Keratinocyte (primary cell): ENCODE results near the gene CAPN2. TPM values are rescaled to one million over a fixed set of nuclear protein-coding genes. Genes with fewer than 3 reads are reported as not detected.

Source experiments
- DNase-seq: peaks from one replicate; pipeline ENCODE4 v3.0.0-alpha.2; 2011; ENCODE audit warnings: low read depth, missing footprints, low spot score
- FAIRE-seq: peaks from 2 replicates; lab custom pipeline; 2011; peaks lifted over from hg19 to GRCh38; lab: Jason Lieb, UNC
- H2AFZ ChIP-seq: 2 replicates; pipeline ENCODE4 v1.6.0; 2012; ENCODE audit warnings: low read length, control low read depth, inconsistent platforms; ENCODE audit not compliant: control insufficient read depth
- H3K27ac ChIP-seq: 2 replicates; pipeline ENCODE4 v1.5.1; 2011; ENCODE audit warnings: low read length; ENCODE audit not compliant: control insufficient read depth, insufficient read depth
- H3K27me3 ChIP-seq: 3 replicates; pipeline ENCODE4 v1.6.0; 2011; ENCODE audit warnings: low read length; ENCODE audit not compliant: control insufficient read depth, insufficient read depth; ENCODE audit errors: extremely low read depth
- H3K36me3 ChIP-seq, 2 experiments: 2 replicates in 1 of 2; 3 replicates in 1 of 2; pipeline ENCODE4 v1.5.1; 2011; ENCODE audit warnings: low read length in 2 of 2, mild to moderate bottlenecking in 1 of 2; ENCODE audit not compliant: control insufficient read depth in 2 of 2, insufficient read depth in 2 of 2; ENCODE audit errors: extremely low read depth in 1 of 2
- H3K4me1 ChIP-seq: 3 replicates; pipeline ENCODE4 v1.5.1; 2011; ENCODE audit warnings: low read length; ENCODE audit not compliant: control insufficient read depth, insufficient read depth; ENCODE audit errors: extremely low read depth
- H3K4me2 ChIP-seq: 3 replicates; pipeline ENCODE4 v1.6.0; 2011; ENCODE audit warnings: low read depth, low read length; ENCODE audit not compliant: control insufficient read depth, insufficient read depth; ENCODE audit errors: extremely low read depth
- H3K4me3 ChIP-seq, 3 experiments: fragments of 200-600 bp in 1 of 3; sonication (generic) in 1 of 3; 2 replicates in 2 of 3; 3 replicates in 1 of 3; pipeline ENCODE4 v1.5.1; 2011 to 2016; ENCODE audit warnings: low read length in 3 of 3, mild to moderate bottlenecking in 3 of 3, control low read depth in 2 of 3, inconsistent platforms in 1 of 3, low read depth in 1 of 3, mixed read lengths in 1 of 3, mixed run types in 1 of 3, moderate library complexity in 1 of 3; ENCODE audit not compliant: control insufficient read depth in 2 of 3, insufficient read depth in 2 of 3; ENCODE audit errors: extremely low read depth in 1 of 3
- H3K79me2 ChIP-seq: 2 replicates; pipeline ENCODE4 v1.6.0; 2012; ENCODE audit warnings: low read length; ENCODE audit not compliant: control insufficient read depth, insufficient read depth
- H3K9ac ChIP-seq: 3 replicates; pipeline ENCODE4 v1.6.0; 2011; ENCODE audit warnings: low read length; ENCODE audit not compliant: control insufficient read depth, insufficient read depth; ENCODE audit errors: extremely low read depth
- H3K9me1 ChIP-seq: 3 replicates; pipeline ENCODE4 v1.6.0; 2011; ENCODE audit warnings: low read length; ENCODE audit not compliant: control insufficient read depth, insufficient read depth; ENCODE audit errors: extremely low read depth
- H3K9me3 ChIP-seq: 2 replicates; pipeline ENCODE4 v1.5.1; 2012; ENCODE audit warnings: low read depth, low read length; ENCODE audit not compliant: control insufficient read depth
- H4K20me1 ChIP-seq: 3 replicates; pipeline ENCODE4 v1.6.0; 2011; ENCODE audit warnings: low read length; ENCODE audit not compliant: control insufficient read depth, insufficient read depth; ENCODE audit errors: extremely low read depth
- CTCF ChIP-seq, 3 experiments: IDR thresholded peaks in 1 of 3; conservative IDR thresholded peaks in 1 of 3; optimal IDR thresholded peaks in 1 of 3; 2 replicates in 2 of 3; 3 replicates in 1 of 3; pipeline versions ENCODE3 to v1.5.1; 2011; ENCODE audit warnings: low read length in 3 of 3, mild to moderate bottlenecking in 3 of 3, moderate library complexity in 2 of 3, control low read depth in 1 of 3, inconsistent platforms in 1 of 3; ENCODE audit not compliant: insufficient read depth in 2 of 3; ENCODE audit errors: extremely low read depth in 1 of 3
- EZH2 ChIP-seq: IDR thresholded peaks from one replicate; pipeline ENCODE4 v1.6.1; 2012; ENCODE audit warnings: inconsistent platforms, mild to moderate bottlenecking, low read length, moderate library complexity
- dilution Hi-C: fragments of 300-500 bp; cut with MboI; formaldehyde crosslinking; loops from one replicate; pipeline ENCODE4 v1.7.0; 2020; ENCODE audit warnings: low sequenced_read_pairs; ENCODE audit not compliant: extremely low pct_ligation_motif_present
- polyA plus RNA-seq, 5 experiments: library from polyadenylated mRNA; depleted of rRNA in 3 of 5; stranded (reverse) in 3 of 5; stranded (forward) in 1 of 5; unstranded in 1 of 5; fragments of >200 nt; gene quantifications; 1 replicate in 1 of 5; 2 replicates in 3 of 5; 3 replicates in 1 of 5; pipeline versions ENCODE4 v1.2.1 to v1.2.3, GENCODE V29; 2011 to 2012; ENCODE audit warnings: missing spikeins in 2 of 5, low read depth in 1 of 5, low replicate concordance in 1 of 5

CAPN2 gene
- polyA plus RNA-seq, 1 donor (not counting 4 experiments of a cell fraction or from before 2014, with no cell fraction given), result 366 TPM

DNA sequence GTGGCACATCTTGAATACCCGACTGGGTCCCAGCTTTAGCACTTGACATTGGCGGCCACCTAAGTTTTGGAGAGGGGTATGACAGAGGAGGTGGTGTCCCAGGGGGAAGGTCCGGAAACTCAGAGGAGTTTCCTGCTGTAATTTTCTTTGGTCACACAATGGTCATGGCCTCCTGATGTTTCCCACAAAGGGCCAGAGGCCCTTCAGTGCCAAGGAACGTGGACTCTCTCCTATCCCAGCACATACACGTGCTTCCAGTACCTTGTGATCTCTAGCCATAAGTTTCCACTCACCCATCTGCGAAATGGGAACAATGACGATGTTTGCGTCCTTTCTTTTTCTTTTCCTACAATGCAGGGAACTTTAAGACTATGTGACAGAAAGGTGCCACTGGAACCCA lies 13.2 kb downstream of the CAPN2 start:
- Histone ChIP-seq H4K20me1 (peaks cover 17% of the 10 kb centered on the region), H3K4me2 (no peak overlapping the region), H3K9me3 (no peaks in the 10 kb centered on the region), H3K9me1 (peaks cover 3% of the 10 kb centered on the region), H3K36me3 (peaks cover 35 to 66% of the 10 kb centered on the region in 2 experiments), H3K27me3 (no peaks in the 10 kb centered on the region), H3K9ac (no peak overlapping the region), H3K4me3 (no peak overlapping the region), H3K79me2 (peaks cover 97% of the 10 kb centered on the region), H2AFZ (no peak overlapping the region), H3K4me1 (peaks cover 41% of the 10 kb centered on the region), H3K27ac (peak overlapping the region; percentile 91)
- DNase-seq (no peak), FAIRE-seq (no peak)
- dilution Hi-C loops, result no loop called here
- TF ChIP-seq CTCF (optimal IDR thresholded peaks at IDR 0.05 in 1 of 3, IDR thresholded peaks at IDR 0.05 in 1 of 3, conservative IDR thresholded peaks at IDR 0.05 in 1 of 3; ENCODE audit: extremely low read depth in 1 of 3, insufficient read depth in 2 of 3, low read length in 3 of 3) (no peak), EZH2 (no peak)

GRCh38 chr1:223726380-223727001 lies 14.2 kb downstream of the CAPN2 start:
- no peak for TF ChIP-seq EZH2
- TF ChIP-seq CTCF (optimal IDR thresholded peaks at IDR 0.05 in 1 of 3, IDR thresholded peaks at IDR 0.05 in 1 of 3, conservative IDR thresholded peaks at IDR 0.05 in 1 of 3; ENCODE audit: extremely low read depth in 1 of 3, insufficient read depth in 2 of 3, low read length in 3 of 3), result no peak
- Histone ChIP-seq H3K27me3 (no peaks in the 10 kb centered on the region), H3K27ac (peak overlapping the region; percentile 91), H4K20me1 (peaks cover 27% of the 10 kb centered on the region), H3K79me2 (peaks cover 97% of the 10 kb centered on the region), H3K4me2 (peak overlapping the region; percentile 81), H3K9me1 (peaks cover 6% of the 10 kb centered on the region), H3K36me3 (peaks cover 33 to 64% of the 10 kb centered on the region in 2 experiments), H3K9ac (peak overlapping the region; percentile 68), H3K4me3 (peak overlapping the region in 2 of 3 experiments; percentile 46 to 53), H3K4me1 (peaks cover 48% of the 10 kb centered on the region), H2AFZ (no peak overlapping the region), H3K9me3 (no peaks in the 10 kb centered on the region)
- dilution Hi-C loops, result no loop called here
- peak; percentile 83 for DNase-seq
- FAIRE-seq, result peak; percentile 95
